Activated naive CD4-positive, alpha-beta T cell treated with anti-CD3 and anti-CD28 coated beads, Interleukin-2, amount 50 U/mL, for 24 hours (primary cell): ENCODE measurements around the gene AJUBA.
A peak's percentile ranks its signal among the peaks of the same experiment; 100 is the strongest.
"Not testable (repeated sequence)": the region's sequence is repeated elsewhere in the genome, so short reads cannot be mapped to it uniquely, and the experiment has no call there.

Source experiments
- H3K27ac Mint-ChIP-seq: one replicate; pipeline ENCODE4 v1.8.0; 2021; ENCODE audit warnings: mild to moderate bottlenecking, mixed read lengths
- H3K27me3 Mint-ChIP-seq: one replicate; pipeline ENCODE4 v1.8.0; 2021; ENCODE audit warnings: mixed read lengths
- H3K36me3 Mint-ChIP-seq: one replicate; pipeline ENCODE4 v1.8.0; 2021; ENCODE audit warnings: mixed read lengths
- H3K4me1 Mint-ChIP-seq: one replicate; pipeline ENCODE4 v1.8.0; 2021; ENCODE audit warnings: mixed read lengths
- H3K4me3 Mint-ChIP-seq: one replicate; pipeline ENCODE4 v1.8.0; 2021; ENCODE audit warnings: mild to moderate bottlenecking, mixed read lengths
- H3K9me3 Mint-ChIP-seq: one replicate; pipeline ENCODE4 v1.8.0; 2021; ENCODE audit warnings: mixed read lengths

AJUBA gene

DNA sequence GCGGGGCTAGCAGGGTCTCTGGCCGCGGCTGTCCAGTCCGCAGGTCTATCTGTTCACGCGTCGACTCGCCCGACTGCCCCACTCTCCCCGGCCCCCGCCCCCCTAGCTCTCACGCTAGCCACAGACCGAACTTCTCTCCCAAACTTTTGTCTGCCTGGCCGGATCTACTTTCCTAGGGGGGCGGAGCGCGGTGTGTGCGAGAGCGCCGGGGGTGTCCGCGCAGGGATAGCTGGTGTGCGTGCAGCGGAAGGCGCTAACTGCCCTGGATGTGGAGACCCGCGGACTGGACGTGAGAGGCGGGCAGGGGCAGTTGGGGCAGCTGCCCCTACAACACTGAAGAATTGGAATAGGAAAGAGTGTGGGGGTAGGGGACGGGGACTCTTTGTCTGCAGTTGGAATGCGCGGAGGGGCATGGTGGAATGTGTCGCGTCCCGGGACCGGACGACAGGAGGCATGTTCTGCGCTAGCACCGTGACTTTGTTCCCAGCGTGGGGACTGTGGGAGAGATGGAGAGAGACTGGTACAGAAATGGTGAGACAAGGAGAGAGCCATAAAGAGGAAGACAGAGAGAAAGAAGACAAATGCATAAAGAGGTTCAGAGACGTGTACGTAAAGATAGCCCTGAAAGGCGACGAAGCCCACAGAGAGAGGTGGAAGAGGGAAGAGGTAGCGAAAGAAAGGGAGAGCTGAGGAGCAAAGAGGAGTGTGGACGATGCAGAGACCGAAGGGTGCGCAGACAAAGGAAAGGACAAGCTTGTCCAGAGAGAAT, at the start of gene AJUBA:
Gene AJUBA (minus strand): TSS at position 75 of the 769 bp plus-strand sequence. CDS start 285 bp downstream, outside the sequence.
- Mint-ChIP-seq H3K4me1 (peaks cover 8% of the 10 kb centered on the region), H3K4me3 (peak within 1 kb of the TSS; percentile 45), H3K9me3 (no peaks in the 10 kb centered on the region), H3K27ac (no peak within 1 kb of the TSS), H3K36me3 (no peaks in the 10 kb centered on the region), H3K27me3 (no peaks in the 10 kb centered on the region)

DNA sequence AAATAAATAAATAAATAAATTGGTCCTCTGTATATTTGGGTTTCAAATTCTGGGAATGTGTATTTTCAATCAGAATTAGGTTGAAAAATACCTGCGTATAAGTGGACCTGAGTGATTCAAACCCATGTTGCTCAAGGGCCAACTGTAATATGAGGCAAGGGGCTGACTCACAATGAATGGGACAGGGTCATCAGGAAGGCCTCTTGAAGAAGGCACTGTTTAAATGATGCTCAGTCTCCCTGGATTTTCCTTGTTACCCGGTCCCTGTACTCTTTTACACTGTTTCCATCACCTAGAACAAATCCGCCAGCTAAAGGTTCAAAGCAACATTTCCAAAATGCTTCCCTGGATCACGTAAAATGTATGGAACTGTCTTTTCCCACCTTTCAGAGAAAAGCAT, 48.6 kb upstream of the AJUBA start:
- H3K27me3 Mint-ChIP-seq: no peaks in the 10 kb centered on the region
- peaks cover 26% of the 10 kb centered on the region for H3K36me3 Mint-ChIP-seq
- peaks cover 48% of the 10 kb centered on the region for H3K4me1 Mint-ChIP-seq
- peak overlapping the region; percentile 65 for H3K4me3 Mint-ChIP-seq
- peaks cover 5% of the 10 kb centered on the region for H3K9me3 Mint-ChIP-seq
- peak overlapping the region; percentile 65 for H3K27ac Mint-ChIP-seq

DNA sequence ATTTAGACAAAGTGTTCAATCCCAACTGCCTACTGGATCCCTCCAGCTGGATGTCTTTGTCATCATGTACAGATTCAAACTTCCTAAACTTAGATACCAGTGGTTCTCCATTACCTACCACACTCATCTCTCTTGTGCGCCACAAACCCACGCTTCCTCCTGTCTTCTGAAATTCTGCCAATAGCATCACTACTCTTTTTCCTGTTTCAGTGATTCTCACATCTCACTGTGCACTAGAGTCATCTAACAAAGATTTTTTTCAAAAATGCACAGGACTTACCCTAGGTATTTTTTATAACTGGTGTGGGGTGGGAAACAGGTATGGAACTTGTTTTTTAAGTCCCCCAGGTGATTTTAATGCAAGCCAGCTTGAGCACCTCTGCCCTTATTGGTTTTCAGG, 46.4 kb upstream of the AJUBA start:
- H3K27me3 Mint-ChIP-seq: no peaks in the 10 kb centered on the region
- H3K36me3 Mint-ChIP-seq: peaks cover 35% of the 10 kb centered on the region
- no peaks in the 10 kb centered on the region for H3K9me3 Mint-ChIP-seq
- H3K4me3 Mint-ChIP-seq: peak overlapping the region; percentile 75
- H3K4me1 Mint-ChIP-seq: peaks cover 59% of the 10 kb centered on the region
- peak overlapping the region; percentile 63 for H3K27ac Mint-ChIP-seq

DNA sequence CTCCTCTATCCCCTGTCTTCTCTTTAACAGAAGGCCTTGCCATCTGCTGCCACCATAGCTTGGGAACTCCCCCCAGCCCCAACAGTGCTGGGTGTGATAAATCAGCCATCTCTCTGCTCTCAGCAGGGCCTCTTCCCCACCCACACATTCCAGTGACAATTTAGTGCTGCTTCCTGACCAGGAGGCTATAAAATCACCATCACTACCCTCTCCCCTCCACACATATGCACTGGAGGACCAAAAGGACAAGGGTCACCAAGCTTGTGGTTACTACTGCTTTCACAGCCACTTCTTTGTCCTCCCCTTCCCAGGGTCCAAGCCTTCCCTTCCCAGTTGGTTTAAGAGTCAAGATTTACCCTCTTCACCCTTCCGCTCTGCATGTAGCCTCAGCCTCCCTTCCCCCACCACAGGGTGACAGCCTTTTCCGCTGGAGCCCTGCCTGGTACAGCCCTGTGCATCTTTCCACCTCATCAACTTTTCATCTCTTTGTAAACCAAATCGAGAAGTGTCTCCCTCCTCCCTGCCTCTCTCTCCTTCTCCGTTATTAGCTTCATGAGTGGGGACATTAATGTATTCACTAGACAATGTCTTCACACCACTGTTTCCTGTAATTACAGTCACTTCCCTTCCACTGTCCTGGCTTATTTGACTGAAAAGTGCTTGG, 42.9 kb upstream of the AJUBA start:
- Mint-ChIP-seq H3K36me3 (peaks cover 25% of the 10 kb centered on the region), H3K9me3 (no peaks in the 10 kb centered on the region), H3K27me3 (no peaks in the 10 kb centered on the region), H3K4me1 (peaks cover 75% of the 10 kb centered on the region), H3K27ac (peak overlapping the region; percentile 93), H3K4me3 (peak overlapping the region; percentile 53)

DNA sequence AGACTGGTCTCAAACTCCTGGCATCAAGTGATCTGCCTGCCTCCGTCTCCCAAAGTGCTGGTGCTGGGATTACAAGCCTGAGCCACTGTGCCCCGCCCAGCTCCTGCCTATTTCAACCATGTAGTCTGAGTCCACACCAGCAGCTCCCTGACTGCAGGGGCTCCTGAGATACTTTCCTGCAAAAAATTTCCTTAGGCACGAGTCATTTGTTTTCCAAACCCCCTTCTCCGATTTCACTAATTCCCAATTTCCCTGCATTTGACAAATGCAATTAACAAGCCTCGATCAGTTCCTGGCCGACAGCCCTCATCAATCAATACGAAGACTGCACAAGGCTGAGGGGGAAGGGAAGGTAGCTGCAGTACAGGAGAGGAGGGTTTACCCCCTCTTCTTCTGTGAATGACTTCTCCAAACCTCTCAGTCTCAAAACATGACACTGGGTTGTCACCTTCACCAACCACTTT, 42.3 kb upstream of the AJUBA start:
- Mint-ChIP-seq H3K27me3 (no peaks in the 10 kb centered on the region), H3K4me3 (peak overlapping the region; percentile 53), H3K36me3 (peaks cover 25% of the 10 kb centered on the region), H3K27ac (peak overlapping the region; percentile 93), H3K9me3 (no peaks in the 10 kb centered on the region), H3K4me1 (peaks cover 78% of the 10 kb centered on the region)

DNA sequence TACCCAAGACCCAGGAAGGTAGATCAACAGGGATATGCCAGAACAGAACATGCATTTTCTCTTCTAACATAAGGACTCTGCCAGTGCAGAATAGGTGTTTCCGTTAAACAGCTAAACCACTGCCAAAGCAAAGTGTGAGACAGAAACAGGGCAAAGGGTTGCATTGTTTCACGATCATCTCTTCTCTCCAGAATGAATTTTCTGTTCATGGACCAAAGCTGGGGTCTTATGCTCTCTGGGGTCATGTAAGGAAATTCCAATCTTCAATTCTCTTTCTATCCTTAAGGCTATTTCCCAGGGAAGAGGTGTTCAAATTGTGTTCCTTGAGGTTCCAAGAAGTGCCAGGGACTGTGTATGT, 41.4 kb upstream of the AJUBA start:
- Mint-ChIP-seq H3K9me3 (no peaks in the 10 kb centered on the region), H3K27me3 (no peaks in the 10 kb centered on the region), H3K4me3 (no peak overlapping the region), H3K36me3 (peaks cover 21% of the 10 kb centered on the region), H3K4me1 (peaks cover 69% of the 10 kb centered on the region), H3K27ac (peak overlapping the region; percentile 78)

DNA sequence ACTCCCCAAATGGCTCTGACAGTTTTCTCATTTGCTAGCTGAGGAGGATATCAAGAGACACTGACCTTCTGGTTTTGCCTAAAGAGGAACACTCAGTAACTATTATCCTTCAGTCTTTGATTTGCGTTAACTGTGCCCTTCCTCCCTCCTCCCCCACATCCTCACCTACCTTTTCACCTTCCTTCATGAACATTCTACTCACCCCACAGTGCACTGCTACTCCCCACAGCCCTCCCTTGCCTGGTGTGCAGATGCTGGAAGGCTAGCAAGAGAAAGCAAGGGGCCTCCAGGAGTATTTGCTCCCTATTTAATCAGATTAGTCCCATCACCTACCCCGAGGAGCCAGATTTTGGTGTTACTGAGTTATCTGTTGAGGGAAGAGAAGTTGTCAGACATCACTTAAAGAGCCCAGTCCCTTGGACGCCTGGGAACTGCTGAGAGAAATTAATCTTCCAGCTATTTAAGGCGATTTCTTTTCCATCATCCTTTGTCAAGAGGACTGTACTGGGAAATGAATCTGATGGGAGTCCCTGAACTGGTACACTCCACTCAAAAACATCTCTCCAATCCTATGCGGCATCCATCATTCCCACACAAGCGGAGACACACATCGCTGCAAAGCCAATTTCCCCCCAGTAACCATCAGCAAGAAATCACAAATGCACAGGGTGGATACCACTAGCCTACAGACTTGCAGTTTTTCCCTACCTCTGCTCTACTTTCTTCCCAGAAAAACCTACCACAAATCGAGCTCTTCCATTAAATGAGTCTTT, 40.9 kb upstream of the AJUBA start:
- peak overlapping the region; percentile 78 for H3K27ac Mint-ChIP-seq
- H3K27me3 Mint-ChIP-seq: no peaks in the 10 kb centered on the region
- H3K4me3 Mint-ChIP-seq: peak overlapping the region; percentile 40
- H3K36me3 Mint-ChIP-seq: peaks cover 18% of the 10 kb centered on the region
- peaks cover 66% of the 10 kb centered on the region for H3K4me1 Mint-ChIP-seq
- H3K9me3 Mint-ChIP-seq: no peaks in the 10 kb centered on the region

DNA sequence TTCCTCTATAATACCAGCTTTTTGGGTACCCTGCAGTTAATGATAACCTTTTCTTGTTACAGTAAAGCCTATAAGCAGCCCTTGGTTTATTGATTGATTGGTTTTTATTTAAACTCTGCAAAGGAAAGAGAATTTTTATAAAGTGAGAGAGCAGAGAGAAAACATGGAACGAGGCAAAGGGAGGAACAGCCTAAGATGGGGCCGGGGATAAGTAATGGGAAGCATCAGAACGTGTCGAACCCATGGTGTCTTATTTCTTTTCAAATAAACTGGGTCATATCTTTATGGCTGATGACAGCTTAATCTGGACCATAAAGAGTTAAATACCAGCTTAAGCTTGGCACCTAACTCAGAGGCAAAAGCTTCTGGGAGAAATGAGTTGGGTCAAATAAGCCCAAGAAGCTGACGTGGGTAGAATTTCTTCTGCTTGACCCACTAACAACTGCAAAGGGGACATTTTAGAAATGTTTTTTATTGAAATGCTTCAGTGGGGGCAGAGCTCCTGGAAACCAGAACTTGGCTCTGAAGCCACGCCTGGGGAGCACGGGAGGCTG, 39.6 kb upstream of the AJUBA start:
- Mint-ChIP-seq H3K9me3 (no peaks in the 10 kb centered on the region), H3K4me1 (peaks cover 61% of the 10 kb centered on the region), H3K27ac (peak overlapping the region; percentile 87), H3K36me3 (peaks cover 16% of the 10 kb centered on the region), H3K27me3 (no peaks in the 10 kb centered on the region), H3K4me3 (peak overlapping the region; percentile 89)

DNA sequence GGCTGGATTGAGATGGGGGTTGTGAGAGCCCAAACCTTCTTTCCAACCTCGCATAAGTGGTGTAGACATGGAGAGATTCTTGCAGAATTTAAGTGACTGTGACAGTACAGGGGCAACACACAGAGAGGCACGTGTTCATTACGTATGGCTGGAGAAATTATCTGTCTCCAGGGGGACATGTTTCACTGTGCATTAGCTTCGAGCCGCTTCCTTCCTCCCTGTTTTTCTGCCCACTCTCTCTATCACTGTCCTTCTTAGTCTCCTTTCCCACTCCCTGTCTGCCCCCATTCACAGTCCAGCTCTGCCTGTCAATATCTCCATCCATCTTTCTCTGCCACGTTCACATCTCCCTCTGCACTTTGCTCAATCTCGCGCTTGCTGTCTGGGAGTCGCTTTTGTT, 39.1 kb upstream of the AJUBA start:
- Mint-ChIP-seq H3K4me1 (peaks cover 61% of the 10 kb centered on the region), H3K4me3 (peak overlapping the region; percentile 89), H3K9me3 (no peaks in the 10 kb centered on the region), H3K36me3 (peaks cover 16% of the 10 kb centered on the region), H3K27me3 (no peaks in the 10 kb centered on the region), H3K27ac (peak overlapping the region; percentile 87)

DNA sequence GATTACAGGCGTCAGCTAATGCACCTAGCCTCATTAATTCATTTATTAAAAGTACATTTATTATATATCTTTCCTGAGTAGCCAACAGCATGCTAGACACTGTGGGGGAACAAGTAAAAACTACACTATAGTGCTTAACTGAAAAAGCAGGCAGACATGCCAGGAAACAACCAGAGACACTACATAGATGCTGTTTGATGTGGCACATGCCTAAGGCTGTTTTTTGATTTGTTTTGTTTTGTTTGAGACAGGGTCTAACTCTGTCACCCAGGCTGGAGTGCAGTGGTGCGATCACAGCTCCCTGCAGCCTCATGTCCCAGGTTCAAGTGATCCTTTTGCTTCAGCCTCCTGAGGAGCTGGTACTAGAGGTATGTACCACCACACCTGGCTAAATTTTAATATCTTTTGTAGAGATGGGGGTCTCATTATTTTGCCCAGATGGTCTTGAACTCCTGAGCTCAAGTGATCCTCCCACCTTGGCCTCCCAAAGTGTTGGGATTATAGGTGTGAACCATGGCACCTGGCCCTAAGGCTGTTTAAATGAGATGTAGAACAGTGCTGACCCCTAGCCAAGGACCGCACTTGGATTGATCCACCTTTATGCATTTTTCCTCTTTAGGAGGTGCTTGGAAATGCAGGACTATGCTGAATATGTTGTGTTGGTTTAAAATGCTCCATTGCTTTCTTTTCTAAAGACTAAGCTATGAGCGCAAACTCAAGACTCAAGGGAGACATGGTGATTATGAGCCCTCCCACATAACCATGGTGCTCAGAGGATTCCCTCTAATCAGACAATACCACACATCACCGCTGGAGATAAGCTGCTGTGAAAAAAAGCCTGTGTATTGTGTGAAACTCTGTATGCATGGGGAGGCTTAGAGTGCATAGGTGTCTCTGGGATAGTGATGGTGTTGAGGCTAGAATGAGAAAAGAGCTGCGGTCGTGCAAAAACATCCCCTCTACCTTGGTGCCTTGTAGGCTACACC, 38.1 kb upstream of the AJUBA start:
- Mint-ChIP-seq H3K4me3 (peak overlapping the region; percentile 89), H3K4me1 (peaks cover 59% of the 10 kb centered on the region), H3K27ac (peak overlapping the region; percentile 68), H3K9me3 (no peaks in the 10 kb centered on the region), H3K36me3 (peaks cover 12% of the 10 kb centered on the region), H3K27me3 (no peaks in the 10 kb centered on the region)

DNA sequence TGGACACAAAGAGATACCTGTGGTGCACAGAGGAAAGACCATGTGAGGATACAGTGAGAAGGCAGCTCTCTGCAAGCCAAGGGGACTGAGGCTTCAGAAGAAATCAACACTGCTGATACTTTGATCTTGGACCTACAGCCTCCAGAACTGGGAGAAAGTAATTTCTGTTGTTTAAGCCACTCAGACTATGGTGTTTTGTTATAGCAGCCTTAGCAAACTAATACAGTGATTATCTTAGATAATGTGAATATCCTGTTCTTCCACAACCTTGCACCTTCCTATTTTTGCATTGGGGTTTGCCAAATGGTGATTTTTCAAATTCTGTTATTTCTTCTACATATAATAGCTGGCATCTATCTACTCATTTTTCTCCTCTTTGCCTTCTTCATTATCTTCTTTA, 35.8 kb upstream of the AJUBA start:
- no peak overlapping the region for H3K4me3 Mint-ChIP-seq
- peaks cover 2% of the 10 kb centered on the region for H3K36me3 Mint-ChIP-seq

DNA sequence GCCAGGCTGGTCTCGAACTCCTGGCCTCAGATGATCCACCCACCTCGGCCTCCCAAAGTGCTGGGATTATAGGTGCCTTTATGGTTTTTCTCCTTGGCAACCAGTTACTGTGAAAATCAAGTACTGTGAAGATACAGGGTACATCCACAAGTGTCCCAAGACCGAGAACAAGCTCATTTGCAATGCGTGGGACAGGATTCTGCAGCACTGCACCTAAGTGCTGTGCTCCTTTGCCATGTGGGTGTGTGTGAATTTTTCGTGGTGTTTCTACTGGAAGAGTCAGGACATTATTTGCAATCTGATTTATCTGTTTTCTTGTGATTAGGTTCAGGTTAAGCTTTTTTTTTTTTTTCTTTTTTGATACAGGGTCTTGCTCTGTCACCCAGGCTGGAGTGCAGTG, 34.7 kb upstream of the AJUBA start:
- Mint-ChIP-seq H3K4me3 (no peak overlapping the region), H3K9me3 (no peaks in the 10 kb centered on the region), H3K27ac (no peak overlapping the region)

More for the DNA sequence above, 35.8 kb upstream of the AJUBA start:
- Mint-ChIP-seq H3K27ac (no peak overlapping the region), H3K9me3 (no peaks in the 10 kb centered on the region), H3K4me1 (peaks cover 38% of the 10 kb centered on the region), H3K27me3 (no peaks in the 10 kb centered on the region)

DNA sequence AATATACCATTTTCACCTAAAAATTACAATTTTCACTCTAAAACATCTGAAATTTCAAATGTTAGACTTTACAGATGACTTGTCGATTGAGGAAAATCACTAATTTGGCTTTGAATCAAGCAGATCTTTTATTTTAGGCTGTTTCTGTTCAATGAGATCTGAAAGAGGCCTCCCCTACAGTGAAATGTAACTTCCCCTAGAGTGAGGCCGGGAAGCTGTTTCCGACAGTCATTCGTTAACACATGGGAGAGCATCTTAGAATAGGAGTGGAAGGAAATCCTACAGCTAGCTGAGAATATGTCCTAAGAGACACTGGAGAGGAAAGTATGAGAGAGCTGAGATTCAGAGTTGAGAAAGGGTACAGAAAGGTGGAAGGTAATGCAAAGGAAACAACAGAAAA, 33.3 kb upstream of the AJUBA start:
- peak overlapping the region; percentile 92 for H3K27ac Mint-ChIP-seq
- H3K4me3 Mint-ChIP-seq: peak overlapping the region; percentile 77
- H3K27me3 Mint-ChIP-seq: no peaks in the 10 kb centered on the region
- H3K36me3 Mint-ChIP-seq: no peaks in the 10 kb centered on the region
- peaks cover 18% of the 10 kb centered on the region for H3K4me1 Mint-ChIP-seq
- H3K9me3 Mint-ChIP-seq: no peaks in the 10 kb centered on the region

More for the DNA sequence above, 34.7 kb upstream of the AJUBA start:
- Mint-ChIP-seq H3K36me3 (peaks cover 2% of the 10 kb centered on the region), H3K27me3 (no peaks in the 10 kb centered on the region), H3K4me1 (peaks cover 28% of the 10 kb centered on the region)

DNA sequence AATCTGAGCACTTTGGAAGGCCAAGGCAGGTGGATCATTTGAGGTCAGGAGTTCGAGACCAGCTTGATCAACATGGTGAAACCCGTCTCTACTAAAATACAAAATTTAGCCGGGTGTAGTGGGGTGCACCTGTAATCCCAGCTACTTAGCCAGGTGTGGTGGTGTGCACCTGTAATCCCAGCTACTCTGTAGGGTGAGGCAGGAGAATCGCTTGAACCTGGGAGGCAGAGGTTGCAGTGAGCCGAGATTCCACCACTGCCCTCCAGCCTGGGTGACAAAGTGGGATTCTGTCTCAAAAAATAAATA, 31.4 kb upstream of the AJUBA start:
- not testable (repeated sequence) for H3K9me3 Mint-ChIP-seq, H3K27me3 Mint-ChIP-seq, H3K36me3 Mint-ChIP-seq, H3K27ac Mint-ChIP-seq, H3K4me3 Mint-ChIP-seq
- peaks cover 29% of the 10 kb centered on the region for H3K4me1 Mint-ChIP-seq
